Stimulated activated CD4-positive, alpha-beta T cell treated with anti-CD3 and anti-CD28 coated beads, Interleukin-12 subunit alpha, Interleukin-12 subunit beta, amount 100 ng/mL, for 4 hours (primary cell): Measurements from ENCODE around the gene CCRL2.
"Not testable (repeated sequence)": the region's sequence is repeated elsewhere in the genome, so short reads cannot be mapped to it uniquely, and the experiment has no call there.

Experiments
- DNase-seq: peaks from one replicate; pipeline ENCODE4 v3.0.0-alpha.2; 2020

The CCRL2 gene

GRCh38 chr3:46406443-46406787 lies 644 bp upstream of the CCRL2 start:
- no peak for DNase-seq

GRCh38 chr3:46407970-46408369 lies 911 bp downstream of the CCRL2 start:
- no peak for DNase-seq

GRCh38 chr3:46408853-46409252 lies 1.8 kb downstream of the CCRL2 start:
- no peak for DNase-seq

- DNase-seq: no peak
These were observed 2.9 kb downstream of the CCRL2 start for GRCh38 chr3:46409739-46410489.

DNA sequence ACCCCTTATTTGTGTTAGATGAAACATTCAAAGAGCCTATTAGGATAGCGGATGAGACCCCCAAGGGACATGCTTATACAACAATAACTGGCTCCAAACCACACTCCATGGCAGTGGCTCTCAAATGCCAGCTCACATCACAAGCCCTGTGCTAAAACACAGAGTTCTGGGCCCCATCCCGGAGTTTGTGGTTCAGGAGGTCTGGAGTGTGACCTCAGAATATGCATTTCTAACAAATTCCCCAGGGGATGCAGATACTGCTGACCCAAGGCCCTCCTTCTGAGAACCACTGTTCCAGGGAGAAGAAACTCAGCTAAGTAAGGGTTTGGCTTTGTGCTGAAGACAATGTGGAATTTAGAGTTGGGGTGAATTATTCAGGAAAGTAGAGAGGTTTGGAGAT lies 3.6 kb downstream of the CCRL2 start:
- no peak for DNase-seq

- no peak for DNase-seq
These were observed 4.2 kb downstream of the CCRL2 start for GRCh38 chr3:46411271-46411670.

GRCh38 chr3:46412786-46413298 lies 5.8 kb downstream of the CCRL2 start:
- DNase-seq: no peak

GRCh38 chr3:46413951-46414350 lies 6.9 kb downstream of the CCRL2 start:
- DNase-seq: no peak

DNA sequence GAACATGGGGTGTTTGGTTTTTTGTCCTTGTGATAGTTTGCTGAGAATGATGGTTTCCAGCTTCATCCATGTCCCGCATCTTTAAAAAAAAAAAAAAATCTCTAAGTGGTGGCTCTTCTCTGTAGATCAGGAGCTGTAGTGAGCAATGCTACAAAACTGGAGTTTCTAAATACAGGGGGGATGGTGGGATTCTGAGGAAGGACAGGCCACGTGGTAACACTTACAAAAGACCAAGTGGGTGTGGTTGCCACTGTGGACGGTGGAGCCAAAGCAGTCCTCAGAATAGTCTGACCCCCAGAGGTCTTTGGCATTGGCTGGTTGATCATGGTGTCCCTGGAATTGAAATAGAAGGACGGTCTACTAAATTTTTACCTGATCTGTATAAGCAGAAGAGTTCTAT lies 7.7 kb downstream of the CCRL2 start:
- no peak for DNase-seq

- no peak for DNase-seq
These were observed 9.2 kb downstream of the CCRL2 start for GRCh38 chr3:46416125-46416810.

- DNase-seq: no peak
These were observed 9.9 kb downstream of the CCRL2 start for GRCh38 chr3:46416811-46417510.

GRCh38 chr3:46417841-46418611 lies 11.0 kb downstream of the CCRL2 start:
- no peak for DNase-seq

DNA sequence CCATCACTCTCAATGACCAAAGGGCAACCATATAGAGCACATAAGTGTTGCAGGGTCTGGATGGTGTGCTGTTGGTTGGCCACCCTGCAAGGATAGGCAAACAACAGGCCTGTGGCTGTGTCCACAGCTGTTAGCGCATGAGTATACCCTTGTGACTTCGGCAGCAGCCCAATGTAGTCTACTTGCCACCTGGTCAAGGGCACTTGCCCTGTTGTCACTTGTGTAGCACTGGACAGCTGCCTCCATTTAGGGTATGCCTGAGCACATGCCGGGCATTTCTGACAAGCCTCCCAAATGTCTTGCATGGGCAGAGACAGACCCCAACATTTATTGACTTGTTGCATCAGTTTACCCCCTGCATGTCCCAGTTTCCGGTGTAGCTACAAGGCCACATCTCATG lies 12.8 kb downstream of the CCRL2 start:
- no peak for DNase-seq

GRCh38 chr3:46420931-46421330 lies 13.9 kb downstream of the CCRL2 start:
- no peak for DNase-seq

GRCh38 chr3:46422617-46423016 lies 15.6 kb downstream of the CCRL2 start:
- no peak for DNase-seq

DNA sequence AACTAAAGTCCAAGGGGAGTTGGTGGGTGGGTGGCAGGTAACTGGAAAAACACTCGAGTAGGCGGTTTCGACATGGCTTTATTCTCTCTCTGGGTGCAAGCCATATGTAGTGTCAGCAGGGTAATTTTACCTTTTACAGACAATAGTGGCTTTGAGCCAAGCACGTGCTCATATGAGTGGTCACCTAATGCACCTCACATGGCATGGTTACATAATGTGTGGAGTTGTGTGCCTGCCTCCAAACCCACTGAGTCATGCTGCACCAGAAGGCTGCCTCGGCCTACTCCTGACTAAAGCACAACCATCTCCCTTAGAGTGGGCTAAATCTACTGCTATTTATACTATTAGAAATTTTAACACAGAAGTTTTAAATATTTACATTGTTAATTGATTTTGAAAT lies 16.5 kb downstream of the CCRL2 start:
- DNase-seq: no peak

- DNase-seq: not testable (repeated sequence)
These were observed 19.4 kb downstream of the CCRL2 start for GRCh38 chr3:46426476-46426875.

DNA sequence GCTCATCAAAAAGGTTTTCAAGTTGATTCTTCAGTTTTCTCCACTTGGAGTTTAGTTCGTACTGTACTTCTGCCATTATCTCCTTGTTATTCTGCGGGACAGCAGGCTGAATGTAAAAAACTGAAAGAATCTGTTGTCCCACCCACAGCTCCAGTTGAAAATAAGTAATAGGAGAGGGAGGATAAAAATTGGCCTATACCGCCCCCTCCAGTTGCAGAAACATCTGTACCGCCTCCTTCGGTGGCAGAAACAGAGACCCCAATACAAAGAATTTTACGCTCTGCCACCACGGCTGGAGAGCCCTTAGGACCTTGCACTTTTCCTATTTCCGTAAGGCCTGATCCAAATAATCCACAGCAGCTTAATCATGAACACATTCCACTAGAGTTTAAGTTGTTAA lies 20.3 kb downstream of the CCRL2 start:
- DNase-seq: not testable (repeated sequence)

GRCh38 chr3:46427916-46428833 lies 21.1 kb downstream of the CCRL2 start:
- no peak for DNase-seq

DNA sequence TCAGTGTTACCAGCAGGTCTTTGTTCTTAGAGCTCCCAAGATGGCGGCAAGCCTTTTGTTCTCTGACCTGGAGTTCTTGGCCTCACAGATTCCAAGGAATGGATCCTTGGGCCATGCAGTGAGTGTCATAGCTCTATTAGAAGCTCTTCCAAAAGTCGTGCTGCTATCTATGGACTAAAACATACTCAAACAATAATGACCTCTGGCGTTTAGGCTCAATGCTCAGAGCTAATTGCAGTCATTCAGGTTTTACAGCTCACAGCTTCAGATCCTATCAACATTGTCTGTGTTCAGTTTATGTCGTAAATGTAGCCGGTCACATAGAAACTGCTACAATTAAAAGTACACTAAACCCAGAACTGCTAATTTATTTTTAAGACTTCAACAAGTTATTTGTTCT lies 22.2 kb downstream of the CCRL2 start:
- DNase-seq: no peak

DNA sequence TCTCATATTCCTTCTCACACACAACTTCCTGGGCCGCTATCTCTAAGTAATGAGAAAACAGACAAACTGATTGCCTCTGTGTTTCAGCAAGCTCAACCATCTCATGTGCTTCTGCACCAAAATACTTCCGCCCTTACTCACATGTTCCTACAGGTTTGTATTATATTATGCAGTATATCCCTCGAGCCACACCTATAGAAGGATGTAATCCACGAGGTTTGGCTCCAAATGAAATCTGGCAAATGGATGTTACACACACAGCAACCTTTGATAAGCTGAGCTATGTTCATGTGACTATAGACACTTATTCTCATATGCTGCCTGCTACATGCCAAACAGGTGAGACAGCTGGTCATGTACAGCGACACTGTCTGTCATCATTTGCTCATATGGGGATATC lies 22.6 kb downstream of the CCRL2 start:
- no peak for DNase-seq

DNA sequence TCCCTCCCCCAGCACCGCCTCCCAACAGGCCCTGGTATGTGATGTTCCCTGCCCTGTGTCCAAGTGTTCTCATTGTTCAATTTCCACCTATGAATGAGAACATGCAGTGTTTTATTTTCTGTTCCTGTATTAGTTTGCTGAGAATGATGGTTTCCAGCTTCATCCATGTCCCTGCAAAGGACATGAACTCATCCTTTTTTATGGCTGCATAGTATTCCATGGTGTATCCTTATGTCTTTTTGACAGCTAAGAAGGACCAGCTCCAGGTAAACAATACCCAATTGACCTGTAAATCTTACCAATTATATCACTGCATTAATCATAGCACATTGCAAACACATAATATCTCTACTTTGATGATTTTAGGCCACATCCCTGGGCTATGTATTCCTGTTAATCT lies 23.8 kb downstream of the CCRL2 start:
- not testable (repeated sequence) for DNase-seq
